Ovary (tissue), 3 donors: ENCODE data around the gene NKAIN2.

Experiments
- CTCF ChIP-seq, 3 donors: fragments of 450-650 bp in 2 of 3; fragments of 200-600 bp in 1 of 3; IDR thresholded peaks; one replicate each; pipeline versions ENCODE4 v1.5.1 to v1.8.0; 2016 to 2022; ENCODE audit warnings: antibody characterized with exemption in 3 of 3, mild to moderate bottlenecking in 1 of 3
- EP300 ChIP-seq: sonication (generic); formaldehyde crosslinking; IDR thresholded peaks from one replicate; pipeline ENCODE4 v1.6.1; 2017; ENCODE audit warnings: antibody characterized with exemption
- POLR2A ChIP-seq: fragments of 450-650 bp; IDR thresholded peaks from one replicate; pipeline ENCODE4 v1.6.1; 2017; ENCODE audit warnings: antibody characterized with exemption, mild to moderate bottlenecking, moderate library complexity
- donor health status: DM: no; HTN: no; CAD: no.

- TF ChIP-seq CTCF (IDR thresholded peaks at IDR 0.05): no peak
- no peak for TF ChIP-seq POLR2A
- no peak for TF ChIP-seq EP300
Observed at GRCh38 chr6:123855506-123855905, 51.8 kb downstream of the NKAIN2 start.
